GM18951 (cell line): Measurements from ENCODE around the gene SPTAN1.
A peak's percentile ranks its signal among the peaks of the same experiment; 100 is the strongest.

Source experiments
- POLR2A ChIP-seq: IDR thresholded peaks from 4 replicates; pipeline ENCODE4 v1.6.1; 2011; ENCODE audit warnings: mild to moderate bottlenecking; ENCODE audit not compliant: insufficient read length, insufficient read depth; ENCODE audit errors: extremely low read depth
- in situ Hi-C: fragments of 300-500 bp; cut with MboI; formaldehyde crosslinking; loops from one replicate; pipeline ENCODE4 v1.12.0; 2022; ENCODE audit warnings: low sequenced_read_pairs, mixed read lengths, inconsistent platforms; ENCODE audit not compliant: unreplicated experiment

SPTAN1 gene

DNA sequence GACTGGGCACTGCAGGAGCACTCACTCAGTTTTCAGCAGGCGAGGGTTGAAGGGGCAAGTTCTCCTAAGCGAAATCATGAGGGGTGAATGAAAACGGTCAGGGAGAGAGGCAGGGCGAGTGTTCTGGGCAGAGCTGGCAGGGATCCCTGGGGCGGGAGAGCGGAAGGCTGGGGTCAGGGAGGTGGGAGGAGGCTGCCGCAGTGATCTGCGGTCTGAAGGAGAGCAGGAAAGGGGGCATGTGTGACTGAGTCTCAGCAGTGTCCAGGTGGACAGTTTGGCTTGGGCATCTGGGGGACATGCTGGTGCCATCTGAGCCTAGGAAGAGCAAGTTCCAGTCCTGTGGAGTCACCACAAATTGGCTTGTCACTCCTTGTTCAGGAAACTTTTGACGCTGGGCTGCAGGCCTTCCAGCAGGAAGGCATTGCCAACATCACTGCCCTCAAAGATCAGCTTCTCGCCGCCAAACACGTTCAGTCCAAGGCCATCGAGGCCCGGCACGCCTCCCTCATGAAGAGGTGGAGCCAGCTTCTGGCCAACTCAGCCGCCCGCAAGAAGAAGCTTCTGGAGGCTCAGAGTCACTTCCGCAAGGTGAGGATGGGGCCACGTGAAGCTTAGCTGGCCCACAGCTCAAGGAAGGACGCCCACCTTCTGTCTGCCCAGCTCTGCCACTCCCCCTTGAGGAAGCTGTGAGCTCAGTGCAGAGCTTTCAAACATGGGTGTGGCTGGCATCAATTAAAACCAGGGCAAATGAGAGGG, 73.2 kb downstream of the SPTAN1 start:
- in situ Hi-C loops, result no loop called here
- TF ChIP-seq POLR2A, result no peak

- TF ChIP-seq POLR2A, result no peak
- in situ Hi-C loops, result no loop called here
Measured at GRCh38 chr9:128626181-128626580, 73.8 kb downstream of the SPTAN1 start.

DNA sequence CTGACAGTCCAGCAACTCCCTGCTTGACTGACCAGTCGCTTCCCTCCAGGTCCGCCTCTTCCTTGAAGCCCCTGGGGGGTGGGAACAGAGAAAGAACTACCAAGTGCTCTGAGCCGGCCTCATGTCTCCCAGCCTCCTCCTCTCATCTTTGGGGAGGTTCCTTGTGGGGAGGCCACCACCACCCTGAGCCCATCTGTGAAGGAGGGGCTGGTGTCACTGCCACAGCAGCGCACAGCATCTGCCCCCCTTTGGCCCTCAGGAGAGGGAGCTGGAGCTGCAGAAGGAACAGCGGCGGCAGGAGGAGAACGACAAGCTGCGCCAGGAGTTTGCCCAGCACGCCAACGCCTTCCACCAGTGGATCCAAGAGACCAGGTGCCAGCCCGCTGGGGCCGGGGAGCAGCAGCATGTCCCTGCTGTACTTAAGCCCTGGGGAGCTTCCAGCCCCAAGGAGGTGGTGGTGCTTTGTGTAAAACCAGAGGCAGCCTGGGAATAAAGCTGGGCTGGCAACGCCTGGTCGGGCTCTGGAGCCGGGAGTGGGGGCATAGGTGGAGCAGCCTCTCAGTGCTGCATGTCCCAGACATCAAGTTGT, 74.8 kb downstream of the SPTAN1 start:
- TF ChIP-seq POLR2A, result no peak
- in situ Hi-C loops, result no loop called here

GRCh38 chr9:128627906-128628305, 75.5 kb downstream of the SPTAN1 start:
- in situ Hi-C loops, result no loop called here
- TF ChIP-seq POLR2A, result no peak

DNA sequence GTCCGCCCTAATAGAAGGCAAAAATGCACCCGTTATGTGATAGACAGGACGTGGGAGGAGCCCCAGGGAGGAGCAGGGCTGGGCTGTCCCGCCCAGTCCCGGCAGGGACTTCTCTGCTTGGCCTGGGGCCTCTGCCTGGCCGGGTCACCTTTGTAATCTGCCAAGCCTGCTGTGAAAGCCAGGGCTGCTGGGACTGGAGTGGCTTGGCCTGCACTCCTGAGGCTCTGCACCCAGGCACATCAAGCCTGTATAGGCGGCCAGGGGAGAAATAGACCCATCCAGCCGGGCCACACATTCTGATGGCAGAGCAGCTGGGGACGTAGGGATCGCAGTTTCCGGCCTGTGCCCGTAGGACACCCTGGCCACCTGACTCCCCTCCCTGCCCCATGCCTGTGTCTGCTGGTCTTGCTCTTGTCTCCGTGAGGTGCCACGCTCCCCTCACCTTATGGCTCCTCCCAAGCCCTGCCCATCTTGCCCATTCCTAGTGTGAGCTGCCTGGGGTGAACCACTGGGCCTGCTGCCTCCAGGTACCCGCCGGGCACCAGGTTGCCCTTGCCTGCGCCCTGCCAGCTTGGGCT, 76.2 kb downstream of the SPTAN1 start:
- TF ChIP-seq POLR2A, result no peak
- in situ Hi-C loops, result no loop called here

DNA sequence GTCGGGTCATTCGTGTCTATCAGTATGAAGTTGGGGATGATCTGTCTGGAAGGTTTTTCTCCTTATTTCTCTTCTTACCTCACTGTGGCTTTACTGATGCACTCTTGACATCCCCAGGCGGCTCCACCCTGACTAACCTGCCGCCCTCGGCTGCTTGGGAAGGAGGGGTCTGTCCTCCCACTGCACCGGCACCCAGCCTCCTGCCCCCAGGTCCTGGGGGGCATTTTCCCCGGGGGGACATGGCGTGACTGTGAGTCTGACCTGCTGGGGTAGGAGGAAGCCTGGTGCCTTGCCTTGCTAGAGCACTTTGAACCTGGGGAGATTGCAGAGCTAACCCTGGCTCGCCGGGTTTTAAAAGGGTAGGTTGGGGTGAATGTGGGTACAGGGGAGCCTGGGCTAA, 76.7 kb downstream of the SPTAN1 start:
- no peak for TF ChIP-seq POLR2A
- in situ Hi-C loops, result no loop called here

DNA sequence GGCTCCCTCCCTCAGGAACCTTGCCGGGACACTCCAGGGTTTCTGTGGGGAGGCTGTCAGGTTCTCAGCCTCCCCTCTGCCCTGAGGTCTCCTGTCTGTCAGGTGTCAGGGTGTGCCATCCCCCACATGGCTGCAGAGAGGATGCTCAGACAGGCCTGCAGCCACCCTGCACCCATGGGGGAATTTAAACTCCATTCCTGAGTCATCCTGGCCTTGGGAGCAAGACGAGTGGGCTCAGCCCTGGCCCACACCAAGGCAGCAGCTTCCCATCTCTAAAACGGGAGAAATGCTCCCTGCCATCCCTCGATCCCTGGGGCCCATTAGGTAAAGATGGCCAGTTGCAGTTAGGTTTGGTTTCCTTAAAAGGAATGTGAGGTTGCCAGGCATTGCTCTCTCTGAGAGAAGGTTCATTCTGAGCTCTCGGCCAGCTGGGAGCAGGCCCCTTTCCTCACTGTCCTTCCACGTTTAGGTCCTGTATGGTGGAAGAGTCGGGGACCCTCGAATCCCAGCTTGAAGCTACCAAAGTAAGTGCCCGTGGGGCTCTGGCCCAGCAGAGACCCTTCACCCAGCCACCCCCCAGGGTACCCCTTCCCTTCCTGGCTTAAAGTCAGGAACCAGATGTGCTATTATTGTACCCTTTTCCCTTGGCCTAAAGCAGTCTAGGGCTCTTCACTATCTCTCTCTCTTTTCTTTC, 77.6 kb downstream of the SPTAN1 start:
- in situ Hi-C loops, result no loop called here
- TF ChIP-seq POLR2A, result no peak

GRCh38 chr9:128631636-128632035, 79.2 kb downstream of the SPTAN1 start:
- in situ Hi-C loops, result no loop called here
- no peak for TF ChIP-seq POLR2A

DNA sequence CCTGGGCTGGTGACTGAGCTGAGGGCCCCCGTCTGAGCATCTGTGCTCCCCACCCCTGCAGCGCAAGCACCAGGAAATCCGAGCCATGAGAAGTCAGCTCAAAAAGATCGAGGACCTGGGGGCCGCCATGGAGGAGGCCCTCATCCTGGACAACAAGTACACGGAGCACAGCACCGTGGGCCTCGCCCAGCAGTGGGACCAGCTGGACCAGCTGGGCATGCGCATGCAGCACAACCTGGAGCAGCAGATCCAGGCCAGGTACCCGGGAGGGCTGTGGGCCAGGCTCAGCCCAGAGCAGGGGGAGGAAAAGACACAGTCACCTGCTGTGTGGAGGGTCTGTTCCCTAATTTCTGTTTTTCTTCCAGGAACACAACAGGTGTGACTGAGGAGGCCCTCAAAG, 79.7 kb downstream of the SPTAN1 start:
- TF ChIP-seq POLR2A, result peak; percentile 2
- in situ Hi-C loops, result no loop called here

DNA sequence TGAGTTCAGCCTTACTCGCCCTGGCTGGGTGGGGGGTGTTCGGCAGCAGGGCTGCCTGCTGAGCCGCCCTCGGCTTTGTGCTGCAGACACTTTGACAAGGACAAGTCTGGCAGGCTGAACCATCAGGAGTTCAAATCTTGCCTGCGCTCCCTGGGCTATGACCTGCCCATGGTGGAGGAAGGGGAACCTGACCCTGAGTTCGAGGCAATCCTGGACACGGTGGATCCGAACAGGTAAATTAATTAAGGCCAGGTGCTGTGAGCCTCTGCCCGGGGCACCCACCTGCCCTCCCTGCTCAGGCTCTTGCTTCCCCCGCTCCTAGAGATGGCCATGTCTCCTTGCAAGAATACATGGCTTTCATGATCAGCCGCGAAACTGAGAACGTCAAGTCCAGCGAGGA, 80.1 kb downstream of the SPTAN1 start:
- TF ChIP-seq POLR2A, result no peak
- in situ Hi-C loops, result no loop called here

DNA sequence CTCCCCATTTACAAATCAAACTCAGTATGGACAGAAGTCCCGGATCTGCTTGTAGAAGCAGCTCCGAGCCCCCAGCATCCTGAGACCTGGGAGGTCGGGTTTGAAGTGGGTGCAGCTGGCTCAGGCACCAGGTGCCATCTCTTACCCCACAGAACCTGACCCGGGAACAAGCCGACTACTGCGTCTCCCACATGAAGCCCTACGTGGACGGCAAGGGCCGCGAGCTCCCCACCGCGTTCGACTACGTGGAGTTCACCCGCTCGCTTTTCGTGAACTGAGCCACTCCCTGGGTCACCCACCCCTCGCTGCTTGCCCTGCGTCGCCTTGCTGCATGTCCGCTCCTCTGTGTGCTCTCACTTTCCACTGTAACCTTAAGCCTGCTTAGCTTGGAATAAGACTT, 80.7 kb downstream of the SPTAN1 start:
- TF ChIP-seq POLR2A, result no peak
- in situ Hi-C loops, result no loop called here

DNA sequence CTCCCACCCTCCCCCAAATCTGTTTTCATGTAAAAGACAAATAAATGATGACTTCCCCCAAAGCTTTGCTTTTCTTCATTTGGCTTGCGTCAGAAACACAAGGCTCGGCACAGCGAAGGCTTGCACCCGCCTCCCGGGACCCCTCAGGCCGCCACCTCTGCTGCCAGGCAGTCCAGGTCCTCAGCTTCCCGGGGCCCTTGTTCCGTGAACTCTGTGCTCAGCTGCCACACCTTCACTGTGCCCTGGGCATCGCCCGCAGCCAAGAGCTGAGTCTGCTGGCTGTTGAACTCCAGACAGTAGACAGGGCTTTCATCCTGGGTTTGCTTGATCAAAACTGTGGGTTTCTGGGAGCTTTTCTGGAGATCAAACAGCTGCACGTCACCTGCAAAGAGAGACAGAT, 81.2 kb downstream of the SPTAN1 start:
- TF ChIP-seq POLR2A, result no peak
- in situ Hi-C loops, result no loop called here

DNA sequence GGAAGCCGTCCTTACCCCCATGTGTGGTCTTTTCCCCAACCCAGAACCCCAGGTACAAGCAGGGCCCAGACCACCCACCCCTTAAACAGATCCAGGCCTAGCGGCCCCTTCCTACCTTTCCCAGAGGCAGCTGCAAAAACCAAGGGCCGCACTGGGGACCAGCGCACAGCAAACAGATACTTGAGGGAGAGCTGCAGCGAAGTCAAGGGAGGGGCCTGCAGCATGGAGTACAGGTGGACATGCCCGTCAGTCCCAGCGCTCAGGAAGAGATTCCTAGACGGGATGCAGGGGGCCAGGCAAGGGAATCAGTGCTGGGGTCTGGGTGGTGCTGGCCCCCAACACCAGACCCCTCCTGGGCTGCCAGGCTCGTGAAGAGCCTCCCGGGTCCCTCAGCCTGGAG, 81.7 kb downstream of the SPTAN1 start:
- no peak for TF ChIP-seq POLR2A
- in situ Hi-C loops, result no loop called here
